Activated CD8-positive, alpha-beta memory T cell treated with anti-CD3 and anti-CD28 coated beads, Interleukin-2, amount 50 U/mL, for 1 hour (primary cell): ENCODE measurements around the gene DPP9.

Experiments used
- DNase-seq: peaks from one replicate; pipeline ENCODE4 v3.0.0-alpha.2; 2020; ENCODE audit errors: extremely low read depth

The DPP9 gene

GRCh38 chr19:4709440-4710280 is 14.0 kb downstream of the DPP9 start:
- no peak for DNase-seq

GRCh38 chr19:4707956-4708650 is 15.5 kb downstream of the DPP9 start:
- no peak for DNase-seq

- DNase-seq: no peak
Measured at GRCh38 chr19:4707322-4707721, 16.3 kb downstream of the DPP9 start.

- no peak for DNase-seq
Measured at GRCh38 chr19:4705413-4706131, 18.1 kb downstream of the DPP9 start.

- no peak for DNase-seq
Measured at GRCh38 chr19:4704317-4704673, 19.3 kb downstream of the DPP9 start.

- DNase-seq: no peak
Measured at GRCh38 chr19:4703671-4704316, 19.8 kb downstream of the DPP9 start.

- DNase-seq: no peak
Measured at GRCh38 chr19:4702764-4703163, 20.9 kb downstream of the DPP9 start.

GRCh38 chr19:4701557-4701956 is 22.1 kb downstream of the DPP9 start:
- DNase-seq: no peak

- no peak for DNase-seq
Measured at GRCh38 chr19:4700693-4700970, 23.0 kb downstream of the DPP9 start.

- DNase-seq: no peak
Measured at GRCh38 chr19:4699826-4700692, 23.6 kb downstream of the DPP9 start.

- no peak for DNase-seq
Measured at GRCh38 chr19:4697304-4697703, 26.3 kb downstream of the DPP9 start.

GRCh38 chr19:4695224-4695731 is 28.4 kb downstream of the DPP9 start:
- DNase-seq: no peak

GRCh38 chr19:4694211-4694987 is 29.2 kb downstream of the DPP9 start:
- DNase-seq: no peak

- no peak for DNase-seq
Measured at GRCh38 chr19:4693471-4694121, 30.0 kb downstream of the DPP9 start.

GRCh38 chr19:4693078-4693350 is 30.6 kb downstream of the DPP9 start:
- DNase-seq: no peak

- DNase-seq: no peak
Measured at GRCh38 chr19:4692251-4693077, 31.2 kb downstream of the DPP9 start.

GRCh38 chr19:4691373-4691772 is 32.3 kb downstream of the DPP9 start:
- DNase-seq: no peak

- no peak for DNase-seq
Measured at GRCh38 chr19:4690361-4690760, 33.3 kb downstream of the DPP9 start.

GRCh38 chr19:4689403-4689802 is 34.2 kb downstream of the DPP9 start:
- DNase-seq: no peak
